ENCODE results near the gene FADS2. TPM values are rescaled to one million over a fixed set of nuclear protein-coding genes. Genes with fewer than 3 reads are reported as not detected.

FADS2 gene
- total RNA-seq, 2 donors from 2014 or later = 5.1 to 10.2 TPM

- H3K9me3 ChIP-seq = no peaks in the 10 kb centered on the region
- peak overlapping the region in 1 of 2 donors; percentile 20 for H3K27ac ChIP-seq
- H3K4me3 ChIP-seq = no peak overlapping the region
- H3K36me3 ChIP-seq = peaks cover 10% of the 10 kb centered on the region
- peak; percentile 82 for DNase-seq (ENCODE audit: low spot score)
- TF ChIP-seq CTCF (IDR thresholded peaks at IDR 0.05) = peak; percentile 82 to 94
- H3K27me3 ChIP-seq = no peaks in the 10 kb centered on the region
- H3K4me1 ChIP-seq = peaks cover 0 to 12% of the 10 kb centered on the region in 2 donors
Measured at GRCh38 chr11:61897387-61898246, 69.5 kb downstream of the FADS2 start.

GRCh38 chr11:61898247-61898582 is 70.1 kb downstream of the FADS2 start:
- Histone ChIP-seq H3K27ac (peak overlapping the region in 1 of 2 donors; percentile 20), H3K4me3 (no peak overlapping the region), H3K9me3 (no peaks in the 10 kb centered on the region), H3K36me3 (peaks cover 10% of the 10 kb centered on the region), H3K27me3 (no peaks in the 10 kb centered on the region), H3K4me1 (peaks cover 0 to 12% of the 10 kb centered on the region in 2 donors)
- TF ChIP-seq CTCF (IDR thresholded peaks at IDR 0.05) = no peak
- no peak for DNase-seq (ENCODE audit: low spot score)

- Histone ChIP-seq H3K27me3 (no peaks in the 10 kb centered on the region), H3K9me3 (no peaks in the 10 kb centered on the region), H3K27ac (peak overlapping the region in 1 of 2 donors; percentile 43), H3K4me3 (no peak overlapping the region), H3K4me1 (peaks cover 0 to 12% of the 10 kb centered on the region in 2 donors), H3K36me3 (peaks cover 10% of the 10 kb centered on the region)
- peak; percentile 83 for DNase-seq (ENCODE audit: low spot score)
- peak; percentile 100 for TF ChIP-seq CTCF (IDR thresholded peaks at IDR 0.05)
Measured at GRCh38 chr11:61899146-61899841, 71.2 kb downstream of the FADS2 start.

- Histone ChIP-seq H3K27ac (no peak overlapping the region), H3K4me1 (peaks cover 0 to 12% of the 10 kb centered on the region in 2 donors), H3K4me3 (no peak overlapping the region), H3K9me3 (no peaks in the 10 kb centered on the region), H3K27me3 (no peaks in the 10 kb centered on the region), H3K36me3 (peaks cover 16% of the 10 kb centered on the region)
- TF ChIP-seq CTCF (IDR thresholded peaks at IDR 0.05) = no peak
- DNase-seq (ENCODE audit: low spot score) = no peak
Measured at GRCh38 chr11:61900251-61900650, 72.2 kb downstream of the FADS2 start.

GRCh38 chr11:61901397-61901796 is 73.3 kb downstream of the FADS2 start:
- Histone ChIP-seq H3K9me3 (no peaks in the 10 kb centered on the region), H3K27ac (peak overlapping the region in 1 of 2 donors; percentile 8), H3K36me3 (peaks cover 27% of the 10 kb centered on the region), H3K4me1 (peaks cover 0 to 12% of the 10 kb centered on the region in 2 donors), H3K27me3 (no peaks in the 10 kb centered on the region), H3K4me3 (no peak overlapping the region)
- TF ChIP-seq CTCF (IDR thresholded peaks at IDR 0.05) = no peak
- no peak for DNase-seq (ENCODE audit: low spot score)

All from right atrium auricular region (tissue), 2 donors.